Mammary epithelial cell (primary cell): ENCODE data around the gene TSHR.

Experiments used
- CTCF ChIP-seq, 2 donors: IDR thresholded peaks in 1 of 2; conservative IDR thresholded peaks in 1 of 2; 2 replicates each; pipeline ENCODE4 v1.5.1; 2011 to 2012; ENCODE audit warnings: inconsistent platforms in 2 of 2, low read length in 2 of 2, mild to moderate bottlenecking in 2 of 2, control low read depth in 1 of 2, low read depth in 1 of 2; ENCODE audit not compliant: insufficient read depth in 1 of 2; ENCODE audit errors: extremely low read depth in 1 of 2
- EZH2 ChIP-seq: IDR thresholded peaks from 2 replicates; pipeline ENCODE4 v1.6.1; 2012; ENCODE audit warnings: low read length, inconsistent platforms, borderline replicate concordance

GRCh38 chr14:81193924-81194633, 238.7 kb downstream of the TSHR start:
- no peak for TF ChIP-seq CTCF (conservative IDR thresholded peaks at IDR 0.05 in 1 of 2, IDR thresholded peaks at IDR 0.05 in 1 of 2; ENCODE audit: extremely low read depth in 1 of 2, insufficient read depth in 1 of 2, low read depth in 1 of 2, low read length in 2 of 2)
- TF ChIP-seq EZH2: no peak
